Activated CD8-positive, alpha-beta memory T cell treated with anti-CD3 and anti-CD28 coated beads for 48 hours (primary cell): ENCODE results near the gene SMIM32.

Source experiments
- DNase-seq, 3 experiments: peaks; one replicate each; pipeline ENCODE4 v3.0.0-alpha.2; 2020; ENCODE audit warnings: low read depth in 2 of 3, low spot score in 2 of 3

Gene SMIM32

GRCh38 chr5:136192526-136193321 lies at the start of gene SMIM32:
Gene SMIM32, minus strand, starts transcription at chr5:136193162. Its CDS starts 638 bp downstream, at chr5:136192524.
- DNase-seq = no peak

- DNase-seq = no peak
Measured at GRCh38 chr5:136242611-136243010, 49.6 kb upstream of the SMIM32 start.

DNA sequence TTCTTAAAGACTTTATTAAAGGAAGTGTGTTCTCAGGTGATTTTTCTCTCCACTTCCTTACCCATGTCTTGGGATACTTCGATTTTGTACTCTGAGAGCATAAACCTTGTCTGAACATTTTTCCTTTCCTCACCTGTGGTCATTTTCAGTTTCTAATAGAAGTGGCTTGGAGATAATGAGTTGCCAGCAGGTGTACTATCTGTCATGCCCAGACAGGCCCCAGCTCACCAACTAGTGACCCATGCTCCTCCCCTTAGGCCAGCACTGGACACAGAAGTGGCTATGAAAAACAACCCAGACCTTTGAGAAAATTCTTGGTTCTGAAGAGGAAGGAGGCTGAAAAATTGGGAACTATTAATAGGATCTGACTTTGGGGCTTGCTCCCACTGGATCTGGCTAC lies 49.2 kb upstream of the SMIM32 start:
- no peak for DNase-seq

DNA sequence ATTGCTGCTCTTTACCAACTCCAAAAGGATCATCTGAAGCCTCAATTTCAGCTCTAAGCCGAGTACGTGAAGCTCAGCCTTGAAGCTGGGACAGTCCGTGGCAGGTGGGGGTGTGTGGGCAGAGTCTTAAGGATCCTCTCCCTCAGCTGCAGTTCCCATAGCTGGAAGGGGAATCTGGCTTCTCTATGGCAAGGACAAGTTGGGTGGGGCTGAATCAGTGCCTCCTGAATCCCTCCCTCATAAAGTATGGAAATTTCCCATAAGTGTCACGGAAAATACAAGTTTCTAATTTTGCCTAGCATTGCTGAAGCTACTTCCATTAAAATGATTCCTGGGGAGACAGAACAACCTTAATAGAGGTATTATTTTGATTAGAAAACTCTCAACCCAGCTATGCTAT lies 47.9 kb upstream of the SMIM32 start:
- no peak for DNase-seq

DNA sequence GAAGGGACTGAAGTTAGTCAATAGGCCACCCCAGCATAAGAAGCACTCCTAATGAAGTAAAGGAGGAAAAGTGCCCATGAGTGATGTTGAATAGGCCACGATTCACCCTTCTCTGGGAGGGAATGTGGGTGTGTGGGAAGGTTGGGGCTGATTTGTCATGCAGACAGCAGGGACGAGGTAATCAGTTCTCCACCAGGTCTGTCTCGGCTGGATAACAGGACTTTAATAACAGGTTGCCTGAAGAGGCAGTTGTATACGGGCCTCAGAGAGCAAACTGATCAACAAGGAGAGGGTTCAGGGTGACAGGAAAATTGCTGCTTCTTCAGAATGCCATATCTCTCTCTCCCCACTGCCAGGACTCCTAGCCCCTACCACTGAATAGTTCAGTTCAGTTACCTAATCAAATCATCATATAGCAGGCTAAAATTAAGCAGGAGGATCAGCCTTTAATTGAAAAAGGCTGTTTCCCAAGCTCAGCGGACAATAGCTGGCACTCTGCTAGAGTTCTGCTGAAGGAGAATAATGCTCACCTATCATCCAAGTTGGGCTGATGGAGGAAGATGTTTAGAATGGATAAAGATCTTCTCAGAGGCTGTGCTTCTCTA lies 43.6 kb upstream of the SMIM32 start:
- no peak for DNase-seq

- no peak for DNase-seq
Measured at GRCh38 chr5:136235321-136235720, 42.4 kb upstream of the SMIM32 start.

GRCh38 chr5:136232316-136232715 lies 39.4 kb upstream of the SMIM32 start:
- no peak for DNase-seq

GRCh38 chr5:136230176-136230575 lies 37.2 kb upstream of the SMIM32 start:
- DNase-seq = no peak

DNA sequence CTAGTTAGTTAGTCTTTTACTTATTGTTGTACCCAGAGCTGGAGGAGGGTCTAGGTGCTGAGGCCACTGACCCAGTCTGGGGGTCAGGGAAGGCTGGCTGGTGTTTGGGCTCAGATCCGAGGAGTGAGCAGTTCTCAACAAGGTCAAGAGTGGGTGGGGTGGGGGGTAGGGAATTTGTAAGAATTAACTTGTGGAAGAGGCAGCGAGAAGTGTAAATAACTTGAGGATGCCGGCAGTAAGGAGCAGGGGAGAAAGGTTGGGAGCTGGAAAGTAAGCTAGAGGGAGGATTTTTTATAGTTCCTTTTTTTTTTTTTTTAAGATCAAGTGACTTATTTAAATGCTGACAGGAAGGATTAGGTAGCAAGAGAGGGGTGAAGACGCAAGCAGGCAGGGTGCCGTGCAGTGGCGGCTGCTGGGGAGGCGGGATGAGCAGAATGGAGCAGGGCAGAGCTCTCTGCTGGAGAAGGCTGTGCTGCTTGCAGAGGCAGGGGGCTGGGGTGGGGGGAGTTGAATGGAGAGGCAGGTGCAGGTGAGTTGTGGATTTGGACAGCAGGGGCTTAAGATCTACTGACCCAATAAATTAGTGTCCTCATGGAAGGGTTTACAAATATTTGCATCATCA lies 35.3 kb upstream of the SMIM32 start:
- no peak for DNase-seq

DNA sequence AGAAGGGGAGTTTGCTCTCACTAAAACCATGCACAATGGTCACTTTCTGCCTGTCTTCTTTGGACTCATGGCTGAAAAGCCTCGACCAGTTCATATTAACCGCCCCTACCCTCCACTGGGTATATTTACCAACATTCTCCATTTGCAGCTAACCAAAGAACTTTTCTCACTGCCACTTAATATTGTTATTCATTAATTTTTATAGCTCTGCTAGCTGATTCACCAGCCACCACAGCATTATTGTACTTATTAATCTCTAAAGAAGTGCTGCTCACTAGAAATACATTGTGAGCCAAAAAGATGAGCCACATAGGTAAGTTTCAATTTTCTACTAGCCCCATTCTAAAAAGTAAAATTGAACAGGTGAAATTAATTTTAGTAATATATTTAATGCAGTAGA lies 33.4 kb upstream of the SMIM32 start:
- DNase-seq = no peak

GRCh38 chr5:136225796-136226195 lies 32.8 kb upstream of the SMIM32 start:
- no peak for DNase-seq

GRCh38 chr5:136222580-136223235 lies 29.7 kb upstream of the SMIM32 start:
- DNase-seq = no peak

DNA sequence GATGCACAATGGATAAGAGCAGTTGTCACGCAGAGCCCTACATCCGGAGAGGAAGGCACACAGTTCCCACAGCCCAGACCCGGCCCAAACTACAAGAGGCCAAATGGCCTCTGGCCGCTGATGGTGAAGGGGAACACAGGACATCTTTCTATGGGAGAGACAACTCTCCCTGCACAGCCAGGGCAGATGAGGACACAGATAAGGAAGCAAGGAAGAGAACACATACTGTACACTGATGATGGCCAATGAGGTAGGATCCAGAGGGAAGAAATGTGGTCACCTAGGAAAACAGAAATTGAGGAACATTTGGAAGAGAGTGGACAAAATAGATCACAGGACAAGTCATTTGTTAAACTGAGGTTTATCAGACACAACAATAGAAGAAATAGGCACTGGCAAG lies 28.4 kb upstream of the SMIM32 start:
- no peak for DNase-seq

DNA sequence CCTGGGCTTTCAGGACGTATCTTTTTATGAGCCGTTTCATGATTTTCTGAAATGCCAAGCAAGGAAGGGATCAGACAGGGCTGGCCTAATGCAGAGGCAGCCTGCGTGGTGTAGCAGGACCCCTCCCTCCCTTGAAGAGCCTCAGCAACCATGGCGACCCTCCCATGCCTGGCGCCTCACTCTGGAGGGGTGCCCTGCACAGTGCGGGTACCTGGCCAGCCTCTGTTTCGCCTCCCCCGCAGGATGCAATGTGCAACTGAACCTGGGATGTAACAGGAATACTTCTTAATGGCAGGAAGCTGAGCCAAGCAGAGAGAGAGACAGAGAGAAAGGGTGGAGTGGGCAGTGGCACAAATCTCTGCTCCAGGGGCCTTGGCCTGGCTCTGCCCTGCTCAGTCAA lies 23.3 kb upstream of the SMIM32 start:
- no peak for DNase-seq

- no peak for DNase-seq
Measured at GRCh38 chr5:136215812-136216211, 22.9 kb upstream of the SMIM32 start.

- DNase-seq = no peak
Measured at GRCh38 chr5:136213919-136214493, 21.0 kb upstream of the SMIM32 start.

- peak in 2 of 3 experiments; percentile 12 to 22 for DNase-seq
Measured at GRCh38 chr5:136212252-136212721, 19.3 kb upstream of the SMIM32 start.

- DNase-seq = no peak
Measured at GRCh38 chr5:136211282-136212040, 18.5 kb upstream of the SMIM32 start.

GRCh38 chr5:136210259-136210658 lies 17.3 kb upstream of the SMIM32 start:
- no peak for DNase-seq

GRCh38 chr5:136209346-136209910 lies 16.5 kb upstream of the SMIM32 start:
- DNase-seq = no peak
